HG02571 (cell line): ENCODE measurements around the gene TNP2.

ENCODE experiments used
- ATAC-seq: cut with Tn5 transposase; IDR thresholded peaks from one replicate; pipeline ENCODE4 v1.9.1; 2021; ENCODE audit warnings: mild to moderate bottlenecking, moderate library complexity; ENCODE audit not compliant: unreplicated experiment

Gene TNP2

GRCh38 chr16:11258553-11259492 lies 10.3 kb downstream of the TNP2 start:
- no peak for ATAC-seq

GRCh38 chr16:11257131-11257938 lies 11.8 kb downstream of the TNP2 start:
- no peak for ATAC-seq

- ATAC-seq = no peak
These were observed 12.4 kb downstream of the TNP2 start for GRCh38 chr16:11256661-11257130.

GRCh38 chr16:11255737-11256660 lies 13.1 kb downstream of the TNP2 start, which contains the start of gene SOCS1:
TSS of gene SOCS1 (minus strand) at chr16:11256204. CDS start at chr16:11255478, 726 bp downstream.
- peak; percentile 48 for ATAC-seq

- ATAC-seq = peak; percentile 0
These were observed 14.0 kb downstream of the TNP2 start for GRCh38 chr16:11254913-11255736.

- ATAC-seq = no peak
These were observed 14.9 kb downstream of the TNP2 start for GRCh38 chr16:11253995-11254912.

GRCh38 chr16:11253009-11253994 lies 15.8 kb downstream of the TNP2 start:
- ATAC-seq = no peak

GRCh38 chr16:11252482-11252931 lies 16.6 kb downstream of the TNP2 start:
- ATAC-seq = no peak

- ATAC-seq = no peak
These were observed 17.3 kb downstream of the TNP2 start for GRCh38 chr16:11251525-11252481.

- no peak for ATAC-seq
These were observed 18.2 kb downstream of the TNP2 start for GRCh38 chr16:11250786-11251524.

GRCh38 chr16:11250091-11250785 lies 18.9 kb downstream of the TNP2 start:
- no peak for ATAC-seq

- ATAC-seq = no peak
These were observed 19.7 kb downstream of the TNP2 start for GRCh38 chr16:11249233-11250061.

GRCh38 chr16:11248133-11248532 lies 21.0 kb downstream of the TNP2 start:
- no peak for ATAC-seq

GRCh38 chr16:11245988-11246387 lies 23.1 kb downstream of the TNP2 start:
- no peak for ATAC-seq
